SIG-M5 treated with dmso at 0.1 percent for 504 hours (cell line): ENCODE measurements around the gene HDLBP.

Experiments
- DNase-seq: peaks from one replicate; lab custom pipeline; 2025; ENCODE audit not compliant: unreplicated experiment; lab: John Stamatoyannopoulos, UW

Gene HDLBP, protein sequence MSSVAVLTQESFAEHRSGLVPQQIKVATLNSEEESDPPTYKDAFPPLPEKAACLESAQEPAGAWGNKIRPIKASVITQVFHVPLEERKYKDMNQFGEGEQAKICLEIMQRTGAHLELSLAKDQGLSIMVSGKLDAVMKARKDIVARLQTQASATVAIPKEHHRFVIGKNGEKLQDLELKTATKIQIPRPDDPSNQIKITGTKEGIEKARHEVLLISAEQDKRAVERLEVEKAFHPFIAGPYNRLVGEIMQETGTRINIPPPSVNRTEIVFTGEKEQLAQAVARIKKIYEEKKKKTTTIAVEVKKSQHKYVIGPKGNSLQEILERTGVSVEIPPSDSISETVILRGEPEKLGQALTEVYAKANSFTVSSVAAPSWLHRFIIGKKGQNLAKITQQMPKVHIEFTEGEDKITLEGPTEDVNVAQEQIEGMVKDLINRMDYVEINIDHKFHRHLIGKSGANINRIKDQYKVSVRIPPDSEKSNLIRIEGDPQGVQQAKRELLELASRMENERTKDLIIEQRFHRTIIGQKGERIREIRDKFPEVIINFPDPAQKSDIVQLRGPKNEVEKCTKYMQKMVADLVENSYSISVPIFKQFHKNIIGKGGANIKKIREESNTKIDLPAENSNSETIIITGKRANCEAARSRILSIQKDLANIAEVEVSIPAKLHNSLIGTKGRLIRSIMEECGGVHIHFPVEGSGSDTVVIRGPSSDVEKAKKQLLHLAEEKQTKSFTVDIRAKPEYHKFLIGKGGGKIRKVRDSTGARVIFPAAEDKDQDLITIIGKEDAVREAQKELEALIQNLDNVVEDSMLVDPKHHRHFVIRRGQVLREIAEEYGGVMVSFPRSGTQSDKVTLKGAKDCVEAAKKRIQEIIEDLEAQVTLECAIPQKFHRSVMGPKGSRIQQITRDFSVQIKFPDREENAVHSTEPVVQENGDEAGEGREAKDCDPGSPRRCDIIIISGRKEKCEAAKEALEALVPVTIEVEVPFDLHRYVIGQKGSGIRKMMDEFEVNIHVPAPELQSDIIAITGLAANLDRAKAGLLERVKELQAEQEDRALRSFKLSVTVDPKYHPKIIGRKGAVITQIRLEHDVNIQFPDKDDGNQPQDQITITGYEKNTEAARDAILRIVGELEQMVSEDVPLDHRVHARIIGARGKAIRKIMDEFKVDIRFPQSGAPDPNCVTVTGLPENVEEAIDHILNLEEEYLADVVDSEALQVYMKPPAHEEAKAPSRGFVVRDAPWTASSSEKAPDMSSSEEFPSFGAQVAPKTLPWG (N-terminal part only)

DNA sequence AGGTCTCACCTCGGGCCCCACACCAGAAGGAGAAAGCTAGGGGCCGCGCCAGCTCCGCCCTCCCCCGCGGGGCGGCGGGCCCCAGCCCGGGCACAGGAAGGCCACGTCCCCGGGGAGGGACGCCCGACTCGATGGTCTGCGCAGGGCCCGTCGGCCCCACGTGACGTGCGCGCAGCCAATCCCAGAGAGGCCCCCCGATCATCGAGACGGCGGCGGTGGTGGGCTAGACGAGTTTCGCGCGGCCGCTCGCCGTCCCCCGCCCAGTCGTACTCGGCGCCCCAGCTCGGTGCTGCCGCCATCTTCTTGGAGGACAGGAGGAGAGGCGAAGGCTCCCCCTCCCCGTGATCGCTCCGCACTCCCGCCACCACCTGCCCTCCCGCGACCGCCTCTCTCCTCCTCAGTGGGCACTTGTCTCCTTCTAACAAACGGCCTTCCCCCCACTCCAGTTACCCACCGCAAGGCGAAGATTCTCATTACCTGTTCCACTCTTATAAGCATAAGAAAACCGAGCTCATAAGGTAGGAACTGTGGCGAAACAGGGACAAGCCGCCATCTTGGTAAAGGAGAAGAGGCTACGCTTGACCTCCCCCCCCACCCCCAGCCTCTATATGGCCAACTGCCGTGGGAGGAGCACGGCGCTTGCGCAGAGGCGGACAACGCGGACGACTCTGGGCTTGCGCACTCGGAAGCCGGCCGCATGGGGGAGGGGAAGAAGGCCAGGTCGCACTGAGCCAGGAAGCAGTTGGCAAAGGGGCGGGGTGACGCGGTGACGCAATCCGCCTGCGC lies at the start of gene HDLBP:
Gene HDLBP (minus strand): TSS at position 580 of the 786 bp plus-strand sequence. CDS start 48,803 bp downstream, outside the sequence.
- DNase-seq: peak; percentile 95

- no peak for DNase-seq
Observed at GRCh38 chr2:241364781-241365180, 49.3 kb upstream of the HDLBP start.

- DNase-seq: no peak
Observed at GRCh38 chr2:241363426-241363825, 48.0 kb upstream of the HDLBP start.

DNA sequence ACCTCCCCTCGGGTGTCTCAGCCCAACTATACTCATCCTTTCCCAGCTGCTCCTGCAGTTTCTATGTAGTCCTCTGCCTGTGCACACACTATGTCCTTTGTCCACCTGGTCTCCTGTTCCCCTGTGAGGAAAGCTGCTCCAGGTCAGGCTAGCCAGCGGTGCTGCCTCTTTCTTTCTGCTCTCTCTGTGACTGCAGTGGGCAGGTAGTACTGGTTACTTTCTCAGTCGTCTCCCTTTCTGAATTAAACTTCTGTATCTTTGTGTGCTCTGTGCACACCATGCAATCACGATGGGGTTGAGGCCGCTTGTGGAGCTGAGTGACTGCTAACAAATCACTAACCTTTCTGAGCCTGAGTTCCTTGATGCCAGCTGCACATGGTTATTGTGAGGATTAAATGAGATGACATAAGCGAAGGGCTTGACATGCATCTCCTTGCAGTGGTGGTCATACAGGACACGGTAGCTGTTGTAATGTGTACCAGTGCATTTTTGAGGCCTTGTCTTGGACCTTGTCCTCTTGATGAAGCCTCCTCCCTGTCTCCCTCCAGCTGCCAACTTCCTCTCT lies 44.1 kb upstream of the HDLBP start:
- no peak for DNase-seq

GRCh38 chr2:241358470-241358869 lies 43.0 kb upstream of the HDLBP start:
- peak; percentile 83 for DNase-seq

DNA sequence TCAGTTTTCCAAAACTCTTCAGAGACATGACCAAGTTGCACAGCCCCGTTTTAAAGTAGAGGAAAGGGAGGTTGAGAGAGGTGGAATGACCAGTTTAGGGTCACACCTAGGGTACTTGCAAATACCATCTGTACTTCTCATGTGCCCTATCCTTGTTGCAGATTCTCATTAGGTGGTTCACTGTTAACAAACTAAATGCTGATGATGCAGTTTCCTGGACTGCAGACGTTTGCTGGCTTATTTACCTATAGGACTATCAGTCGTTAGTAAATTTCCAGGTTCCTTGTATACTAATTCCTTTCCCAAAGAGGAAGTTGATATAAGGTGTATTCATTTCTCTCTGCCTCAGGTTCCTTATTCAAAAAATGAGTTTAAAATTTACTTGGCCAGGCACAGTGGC lies 42.1 kb upstream of the HDLBP start:
- DNase-seq: no peak

DNA sequence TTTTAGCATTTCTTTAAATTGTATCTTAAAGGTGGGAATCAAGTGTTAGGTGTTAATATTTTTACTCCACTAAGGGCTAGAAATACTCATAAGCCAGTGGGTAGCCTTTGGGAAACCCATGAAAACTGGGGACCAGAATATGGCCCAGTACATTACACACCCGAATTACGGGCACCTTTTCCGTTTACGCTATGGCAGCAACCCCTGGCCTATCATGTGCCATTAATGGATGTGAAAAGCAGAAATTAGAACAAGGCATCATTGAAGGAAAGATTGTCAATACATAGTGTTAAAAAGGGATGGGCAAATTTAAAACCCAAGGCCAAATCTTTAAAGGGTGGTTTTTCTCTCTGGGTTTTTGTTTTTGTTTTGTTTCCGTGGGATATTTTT lies 41.4 kb upstream of the HDLBP start:
- DNase-seq: no peak

DNA sequence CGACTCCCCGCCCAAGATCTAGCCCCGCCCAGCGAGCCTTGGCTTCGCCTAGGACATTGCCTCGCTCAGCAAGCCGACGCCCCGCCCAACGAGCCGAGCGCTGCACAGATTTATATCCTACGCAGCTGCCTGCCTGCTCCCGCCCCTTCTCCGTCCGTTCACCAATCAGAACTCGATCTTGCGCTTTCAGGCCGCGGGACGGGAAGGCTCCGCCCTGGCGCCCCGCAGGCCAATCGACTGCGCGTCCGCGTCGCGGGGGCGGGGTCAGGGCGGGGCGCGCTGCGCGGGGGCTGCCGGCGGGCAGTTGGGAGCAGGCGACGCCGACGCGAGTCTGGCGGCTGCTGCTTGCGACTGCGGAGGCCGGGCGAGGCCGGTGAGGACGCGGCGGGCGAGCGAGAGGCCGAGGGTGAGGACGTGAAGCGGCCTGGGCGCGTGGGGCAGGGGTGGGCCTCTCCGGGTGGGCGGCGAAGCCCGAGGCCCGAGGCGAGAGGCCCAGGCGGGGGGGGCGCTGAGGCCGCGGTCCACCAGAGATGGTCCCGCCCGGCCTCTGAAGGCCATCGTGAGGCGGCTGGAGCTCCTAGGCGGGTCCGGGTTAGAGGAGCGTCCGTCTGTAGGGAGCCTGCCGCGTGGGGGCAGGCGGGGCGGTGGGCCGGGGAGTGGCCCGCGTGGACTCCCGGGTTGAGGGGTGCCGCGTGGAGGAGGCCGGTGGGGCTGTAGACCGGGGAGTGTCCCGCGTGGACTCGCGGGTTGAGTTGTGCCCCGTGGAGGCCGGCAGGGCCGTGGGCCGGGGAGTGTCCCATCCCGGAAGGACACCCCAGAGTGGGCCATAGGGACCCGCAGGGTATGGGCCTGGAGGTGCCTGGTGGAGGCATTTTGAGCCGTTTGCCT lies 40.8 kb upstream of the HDLBP start, which contains the start of gene FARP2:
Gene FARP2 (plus strand): TSS at position 303 of the 888 bp plus-strand sequence. CDS start 16,823 bp downstream, outside the sequence.
- peak; percentile 97 for DNase-seq

GRCh38 chr2:241354668-241355658 lies 39.5 kb upstream of the HDLBP start:
- peak; percentile 75 for DNase-seq

DNA sequence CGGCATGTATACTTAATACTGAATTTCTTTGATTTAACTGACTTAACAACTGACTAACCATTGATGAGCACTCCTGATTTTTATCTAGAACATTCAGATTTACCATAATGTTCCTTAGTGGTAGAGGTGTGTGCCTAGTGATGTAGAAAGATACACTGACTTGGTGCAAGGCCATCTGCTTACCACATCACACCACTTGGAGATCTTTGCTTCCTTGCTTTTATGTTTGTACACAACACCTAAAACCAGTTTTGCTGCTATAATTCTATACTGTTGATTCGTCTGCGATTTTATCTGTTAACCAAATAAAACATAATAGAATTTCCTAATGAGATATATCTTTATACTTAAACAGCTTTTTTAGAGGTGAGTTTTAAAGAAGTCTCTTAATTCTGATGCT lies 36.8 kb upstream of the HDLBP start:
- DNase-seq: no peak

DNA sequence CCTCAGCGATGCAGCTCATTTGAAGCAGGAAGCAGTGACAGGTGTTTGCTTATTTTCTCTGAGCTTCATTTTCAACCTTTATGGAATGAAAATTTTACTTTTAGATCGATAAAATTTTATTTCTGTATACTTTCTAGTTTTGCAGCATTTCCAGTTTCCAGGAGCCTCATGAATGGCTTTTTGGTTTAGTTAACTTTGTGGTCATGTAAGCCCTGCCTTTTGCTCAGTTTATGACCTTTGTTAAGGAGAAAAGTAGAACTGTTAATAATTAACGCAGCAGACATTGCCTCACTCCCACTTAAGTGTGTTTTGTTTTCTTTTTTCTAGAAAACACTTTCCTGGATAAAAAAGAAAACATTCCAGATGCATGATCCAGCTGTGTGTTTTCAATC lies 36.2 kb upstream of the HDLBP start:
- no peak for DNase-seq

GRCh38 chr2:241350878-241351639 lies 35.6 kb upstream of the HDLBP start:
- DNase-seq: no peak

GRCh38 chr2:241350530-241350877 lies 35.0 kb upstream of the HDLBP start:
- DNase-seq: no peak

DNA sequence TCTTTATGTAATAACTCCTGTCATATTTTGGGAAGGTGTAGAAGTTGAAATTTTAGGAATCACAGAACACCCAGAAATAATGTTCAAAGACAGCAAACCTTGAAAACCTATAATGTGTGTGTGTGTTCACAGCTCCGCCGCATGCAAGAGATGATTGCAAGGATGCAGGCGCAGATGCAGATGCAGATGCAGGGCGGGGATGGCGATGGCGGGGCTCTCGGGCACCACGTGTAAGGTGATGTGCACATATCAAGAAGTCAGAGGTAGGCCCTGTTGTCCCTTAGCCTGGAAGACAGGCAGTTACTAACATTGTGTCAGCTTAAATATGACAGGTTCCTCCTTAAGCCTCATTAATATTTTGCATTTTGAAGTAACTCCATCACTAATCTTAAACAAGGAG lies 34.5 kb upstream of the HDLBP start:
- no peak for DNase-seq

DNA sequence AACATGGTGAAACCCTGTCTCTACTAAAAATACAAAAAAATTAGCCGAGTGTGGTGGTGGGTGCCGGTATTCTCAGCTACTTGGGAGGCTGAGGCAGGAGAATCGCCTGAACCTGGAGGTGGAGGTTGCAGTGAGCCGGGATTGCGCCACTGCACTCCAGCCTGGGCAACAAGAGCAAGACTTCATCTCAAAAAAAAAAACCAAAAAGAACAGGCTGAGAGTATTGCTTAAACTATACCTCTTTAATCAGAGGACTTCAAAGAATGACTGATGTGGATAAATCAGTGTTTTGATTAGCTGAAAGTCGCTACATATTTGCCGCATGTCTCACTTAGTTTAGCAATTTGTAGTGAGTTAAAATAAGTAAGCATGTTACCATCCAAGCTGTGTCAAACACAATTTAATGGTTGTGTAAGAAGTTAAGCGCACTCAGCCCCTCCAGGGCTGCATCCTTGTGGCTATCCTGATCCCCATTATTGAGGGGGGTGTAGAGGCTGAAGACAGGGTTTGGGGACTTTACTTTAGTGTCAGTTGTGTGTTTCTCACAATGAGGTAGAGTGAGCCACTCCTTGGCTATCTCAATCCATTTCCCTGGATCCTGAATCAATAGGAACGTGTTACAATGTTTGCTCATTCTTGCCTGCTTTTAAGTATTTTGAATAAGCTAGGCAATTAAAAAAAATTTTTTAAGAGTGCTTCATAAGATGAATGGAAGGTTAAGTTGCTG lies 29.6 kb upstream of the HDLBP start:
- no peak for DNase-seq

- no peak for DNase-seq
Observed at GRCh38 chr2:241340631-241341163, 25.2 kb upstream of the HDLBP start.
